Amniotic stem cell (primary cell): Measurements from ENCODE around the gene CFAP70.

Experiments used
- DNase-seq: peaks from one replicate; lab custom pipeline; 2025; lab: John Stamatoyannopoulos, UW

The CFAP70 gene

GRCh38 chr10:73252445-73253224 lies 106.0 kb downstream of the CFAP70 start, which contains the start of gene MRPS16:
MRPS16 (minus strand) TSS chr10:73252644; CDS start chr10:73252482, 162 bp downstream.
- DNase-seq = peak; percentile 92

GRCh38 chr10:73251683-73252444 lies 106.8 kb downstream of the CFAP70 start:
- no peak for DNase-seq

- no peak for DNase-seq
Measured at GRCh38 chr10:73248259-73248724, 110.4 kb downstream of the CFAP70 start.

GRCh38 chr10:73247509-73248258 lies 111.0 kb downstream of the CFAP70 start:
- no peak for DNase-seq

GRCh38 chr10:73246646-73247508 lies 111.8 kb downstream of the CFAP70 start, which contains the start of gene DNAJC9:
DNAJC9 (minus strand) TSS chr10:73247255; CDS start chr10:73247189, 66 bp downstream.
- DNase-seq = peak; percentile 76

- no peak for DNase-seq
Measured at GRCh38 chr10:73246322-73246645, 112.4 kb downstream of the CFAP70 start.

GRCh38 chr10:73244866-73245477 lies 113.7 kb downstream of the CFAP70 start:
- DNase-seq = no peak

GRCh38 chr10:73239908-73240307 lies 118.8 kb downstream of the CFAP70 start:
- DNase-seq = no peak

GRCh38 chr10:73238990-73239566 lies 119.6 kb downstream of the CFAP70 start:
- no peak for DNase-seq

- DNase-seq = no peak
Measured at GRCh38 chr10:73234695-73235094, 124.0 kb downstream of the CFAP70 start.

GRCh38 chr10:73233883-73234282 lies 124.8 kb downstream of the CFAP70 start:
- DNase-seq = no peak

- DNase-seq = no peak
Measured at GRCh38 chr10:73232887-73233286, 125.8 kb downstream of the CFAP70 start.

- DNase-seq = no peak
Measured at GRCh38 chr10:73229567-73229966, 129.1 kb downstream of the CFAP70 start.

- DNase-seq = no peak
Measured at GRCh38 chr10:73228247-73228646, 130.4 kb downstream of the CFAP70 start.

- DNase-seq = no peak
Measured at GRCh38 chr10:73226663-73227062, 132.0 kb downstream of the CFAP70 start.

- no peak for DNase-seq
Measured at GRCh38 chr10:73225518-73225917, 133.1 kb downstream of the CFAP70 start.

- DNase-seq = no peak
Measured at GRCh38 chr10:73220989-73221388, 137.7 kb downstream of the CFAP70 start.

GRCh38 chr10:73219384-73219783 lies 139.3 kb downstream of the CFAP70 start:
- DNase-seq = no peak

GRCh38 chr10:73218431-73219191 lies 140.1 kb downstream of the CFAP70 start:
- DNase-seq = no peak

- DNase-seq = no peak
Measured at GRCh38 chr10:73217628-73218027, 141.0 kb downstream of the CFAP70 start.
